Medulla oblongata (tissue), 1 donor: ENCODE results near the gene ATP1A3.
"Not testable (repeated sequence)": the region's sequence is repeated elsewhere in the genome, so short reads cannot be mapped to it uniquely, and the experiment has no call there.

Experiments used
- DNase-seq: peaks from one replicate; pipeline ENCODE4 v3.0.0-alpha.2; 2015; ENCODE audit errors: extremely low spot score

The ATP1A3 gene

DNA sequence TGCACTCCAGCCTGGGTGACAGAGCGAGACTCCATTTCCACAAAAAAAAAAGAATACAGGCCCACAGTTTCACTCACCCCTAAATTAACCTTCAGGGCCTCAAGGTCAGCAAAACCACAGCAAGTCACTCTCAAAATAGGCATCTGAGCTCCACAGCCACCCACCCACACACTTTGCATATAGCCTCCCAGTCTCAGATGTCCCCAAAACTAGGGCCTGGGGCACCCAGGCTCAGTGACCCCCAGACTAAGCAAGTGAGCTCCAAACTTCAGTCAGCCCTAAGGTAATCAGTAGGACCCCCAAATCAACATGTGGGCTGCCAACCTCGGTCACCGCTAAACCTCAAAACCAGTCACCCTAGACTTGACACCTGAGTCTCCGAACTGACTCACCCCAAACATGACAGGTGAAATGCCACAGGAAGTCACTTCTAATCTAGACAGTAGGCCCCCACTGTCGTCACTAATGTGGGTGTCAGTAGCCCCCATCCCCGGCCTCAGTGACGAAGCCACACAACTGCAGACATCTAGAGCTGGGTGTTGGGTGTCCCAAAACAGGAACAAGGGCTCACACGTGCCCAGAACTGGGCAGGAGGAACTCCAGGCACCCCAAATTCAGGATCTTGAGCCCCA is 48.8 kb downstream of the ATP1A3 start:
- DNase-seq, result no peak

DNA sequence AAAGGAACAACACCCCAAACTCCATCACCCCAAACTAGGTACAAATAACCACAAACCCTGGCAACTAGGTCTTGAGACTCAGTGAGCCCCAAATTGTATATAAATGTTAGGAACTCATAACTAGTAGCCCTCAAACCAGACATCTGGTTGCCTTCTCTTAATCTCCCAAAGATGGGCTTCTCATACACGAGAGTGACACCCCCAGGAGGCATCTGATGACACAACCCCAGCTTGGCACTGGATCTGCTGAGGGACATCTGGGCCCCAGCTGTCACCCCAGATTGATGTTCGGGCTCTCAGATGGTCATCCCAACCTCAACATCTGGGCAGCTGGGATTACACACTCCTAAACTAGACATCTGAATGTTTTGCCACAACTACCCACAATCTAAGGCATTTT is 49.7 kb downstream of the ATP1A3 start:
- DNase-seq, result no peak

DNA sequence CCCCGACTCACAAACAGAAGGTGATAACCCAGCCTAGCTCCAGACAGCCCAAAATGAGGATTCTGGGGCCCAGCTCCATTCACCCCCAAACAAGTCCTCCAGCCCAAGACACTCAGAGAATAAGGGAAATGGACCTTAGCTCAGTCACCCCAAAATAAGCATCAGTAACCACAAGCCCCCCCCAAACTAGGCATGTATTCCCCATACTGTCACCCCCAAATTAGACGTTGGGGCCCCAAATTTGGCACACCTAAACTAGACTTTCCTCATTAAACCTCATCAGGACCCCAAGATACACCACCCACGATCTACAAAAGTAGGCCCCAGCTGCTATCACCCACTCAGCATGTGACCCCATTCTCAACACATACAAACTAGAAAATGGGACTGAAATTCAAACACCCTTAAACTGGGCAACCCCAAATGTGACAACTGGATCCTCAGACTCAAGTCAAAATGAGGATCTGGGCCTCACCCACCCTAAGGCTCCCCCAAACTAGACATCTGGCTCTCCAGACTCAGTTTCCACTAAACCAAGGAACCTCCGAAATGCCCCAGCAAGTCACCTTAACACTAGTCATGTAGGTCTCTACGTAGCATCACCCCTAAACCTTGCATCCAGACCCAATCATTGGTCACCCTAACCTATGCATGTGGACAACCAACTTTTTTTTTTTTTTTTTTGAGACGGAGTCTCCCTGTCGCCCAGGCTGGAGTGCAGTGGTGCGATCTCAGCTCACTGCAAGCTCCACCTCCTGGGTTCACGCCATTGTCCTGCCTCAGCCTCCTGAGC is 52.4 kb downstream of the ATP1A3 start:
- no peak for DNase-seq

DNA sequence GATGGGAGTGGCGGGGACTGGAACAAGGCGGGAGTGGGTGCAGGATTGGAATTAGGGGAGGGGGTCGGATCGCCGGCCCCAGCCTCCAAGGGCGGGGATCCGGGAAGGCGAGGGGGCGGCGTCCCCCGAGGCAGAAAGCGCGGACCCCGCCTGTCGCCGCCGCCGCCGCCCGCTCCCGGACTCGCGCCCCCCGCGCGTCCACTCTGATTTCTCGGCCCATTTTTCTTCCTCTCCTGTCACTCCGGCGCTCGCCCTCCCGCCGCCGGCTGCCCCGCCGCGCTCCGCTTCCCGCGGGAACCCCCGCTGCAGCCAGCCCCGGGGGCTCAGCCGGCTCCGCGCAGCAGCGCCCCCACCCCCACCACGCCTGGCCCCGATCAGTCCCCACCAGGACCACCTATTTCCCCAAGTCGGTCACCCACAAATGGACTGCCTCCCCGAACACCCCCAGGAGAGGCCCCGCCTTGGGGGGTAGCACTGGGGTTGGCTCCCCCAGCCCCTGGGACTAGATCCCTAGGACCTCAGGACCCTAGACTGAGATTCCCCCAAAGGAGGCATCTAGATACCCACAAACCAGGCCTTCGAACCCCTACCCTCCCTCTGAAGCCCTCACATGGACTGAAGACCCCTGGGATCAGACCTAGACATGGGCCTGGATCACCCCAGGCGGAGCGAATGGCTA is 53.2 kb downstream of the ATP1A3 start:
- DNase-seq, result no peak

DNA sequence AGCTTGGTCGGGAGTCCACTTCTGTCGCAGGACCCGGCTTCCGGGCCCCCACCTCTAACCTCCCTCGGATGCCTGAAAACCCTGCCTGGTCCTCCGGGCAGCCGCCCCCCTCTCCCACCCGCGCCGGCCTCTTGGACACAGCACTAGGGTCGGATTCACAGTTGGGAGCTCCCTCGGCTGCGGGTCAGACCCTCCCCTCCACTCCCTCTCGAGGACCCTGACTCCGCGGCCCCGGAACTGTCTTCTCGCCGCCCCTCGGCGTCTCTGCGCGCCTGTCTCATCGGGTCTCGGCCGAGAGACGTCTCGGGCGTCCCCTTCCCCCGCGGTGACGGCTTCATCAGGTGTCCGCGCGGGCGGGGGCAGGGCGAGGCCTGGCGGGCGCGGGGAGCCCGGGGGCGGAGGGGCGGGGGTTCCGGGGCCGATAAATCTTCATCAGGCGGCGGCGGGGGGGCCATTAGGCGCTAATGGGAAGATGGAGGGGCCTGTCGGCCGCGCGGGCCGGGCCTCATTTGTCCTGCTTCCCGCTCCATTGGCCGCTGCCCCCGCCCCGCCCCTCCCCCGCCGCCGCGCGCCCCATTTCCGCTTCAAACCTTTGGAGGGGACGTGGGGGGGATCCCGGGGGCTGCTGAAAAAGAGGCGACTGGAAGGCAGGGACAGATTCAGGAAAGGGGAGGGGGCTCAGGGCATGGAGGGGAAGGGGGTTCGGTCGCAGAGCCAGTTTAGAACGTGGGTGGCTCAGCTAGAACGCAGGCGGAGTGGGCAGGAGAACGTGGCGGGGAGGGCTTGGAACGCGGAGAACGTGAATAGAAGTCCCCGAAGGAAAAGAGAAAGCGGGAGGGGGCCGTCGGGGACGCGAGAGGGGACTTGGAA is 53.9 kb downstream of the ATP1A3 start:
- DNase-seq, result no peak

DNA sequence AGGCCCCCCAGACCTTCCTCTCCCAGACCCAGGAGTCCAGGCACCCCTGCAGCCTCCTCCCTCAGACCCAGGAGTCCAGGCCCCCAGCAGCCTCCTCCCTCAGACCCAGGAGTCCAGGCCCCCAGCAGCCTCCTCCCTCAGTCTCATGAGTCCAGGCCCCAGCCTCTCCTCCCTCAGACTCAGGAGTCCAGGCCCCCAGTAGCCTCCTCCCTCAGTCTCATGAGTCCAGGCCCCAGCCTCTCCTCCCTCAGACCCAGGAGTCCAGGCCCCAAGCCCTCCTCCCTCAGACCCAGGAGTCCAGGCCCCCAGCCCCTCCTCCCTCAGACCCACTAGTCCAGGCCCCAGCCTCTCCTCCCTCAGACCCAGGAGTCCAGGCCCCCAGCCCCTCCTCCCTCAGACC is 54.8 kb downstream of the ATP1A3 start:
- DNase-seq, result not testable (repeated sequence)

DNA sequence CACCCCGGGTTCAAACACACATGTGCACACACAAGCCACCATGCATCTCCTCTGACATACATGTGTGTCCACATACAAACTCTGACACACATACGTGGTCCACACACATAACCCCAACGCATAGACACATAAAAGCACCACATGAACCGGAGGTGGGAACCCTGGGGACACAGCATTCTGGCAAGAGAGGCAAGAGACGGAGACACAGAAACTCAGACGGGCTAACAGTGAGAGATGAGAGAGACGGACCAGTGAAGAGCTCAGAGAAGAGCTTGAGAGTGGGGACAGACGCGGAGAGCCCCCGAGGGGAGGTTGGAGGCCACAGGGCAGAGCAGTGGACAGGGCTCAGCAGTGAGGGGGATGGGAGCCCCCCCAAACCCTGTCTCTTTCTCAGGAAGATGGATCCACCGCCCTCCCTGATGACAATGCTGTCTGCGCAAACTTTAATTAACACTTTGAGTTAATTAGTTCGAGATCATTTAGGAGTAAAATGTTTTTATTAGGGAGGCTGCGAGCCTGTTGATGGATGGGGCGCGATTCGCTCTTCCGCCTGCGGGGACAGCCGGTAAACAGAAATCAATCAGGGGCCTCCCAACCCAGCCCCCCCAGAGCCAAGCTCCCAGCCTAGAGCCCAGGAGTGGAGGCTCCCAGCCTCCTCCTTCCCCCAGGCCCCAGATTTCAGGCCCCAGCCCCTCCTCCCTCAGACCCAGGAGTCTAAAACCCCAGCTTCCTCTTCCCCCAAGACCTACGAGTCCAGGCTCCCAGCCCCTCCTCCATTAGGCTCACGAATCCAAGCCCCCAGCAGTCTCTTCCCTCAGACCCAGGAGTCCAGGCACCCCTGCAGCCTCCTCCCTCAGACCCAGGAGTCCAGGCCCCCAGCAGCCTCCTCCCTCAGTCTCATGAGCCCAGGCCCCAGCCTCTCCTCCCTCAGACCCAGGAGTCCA is 56.2 kb downstream of the ATP1A3 start:
- no peak for DNase-seq

DNA sequence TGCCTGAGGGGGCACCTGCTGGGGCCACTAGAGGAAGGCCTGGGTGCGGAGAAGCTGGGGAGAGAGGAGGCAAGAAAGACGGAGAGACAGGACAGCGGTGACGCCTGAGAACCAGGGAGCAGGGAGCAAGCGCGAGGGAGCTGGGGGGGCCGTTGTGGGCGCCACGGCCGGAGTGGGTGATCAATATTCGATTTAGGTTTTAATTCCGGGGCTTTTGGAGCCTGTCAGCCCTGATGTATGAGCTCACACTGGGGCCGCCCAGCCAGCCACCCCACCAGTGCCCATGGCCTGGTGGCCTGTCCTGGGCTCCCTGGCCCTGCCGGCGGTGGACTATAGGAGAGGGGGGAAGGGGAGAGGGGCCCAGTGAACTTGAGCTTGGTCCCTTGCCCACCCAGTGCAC is 57.1 kb downstream of the ATP1A3 start:
- no peak for DNase-seq

DNA sequence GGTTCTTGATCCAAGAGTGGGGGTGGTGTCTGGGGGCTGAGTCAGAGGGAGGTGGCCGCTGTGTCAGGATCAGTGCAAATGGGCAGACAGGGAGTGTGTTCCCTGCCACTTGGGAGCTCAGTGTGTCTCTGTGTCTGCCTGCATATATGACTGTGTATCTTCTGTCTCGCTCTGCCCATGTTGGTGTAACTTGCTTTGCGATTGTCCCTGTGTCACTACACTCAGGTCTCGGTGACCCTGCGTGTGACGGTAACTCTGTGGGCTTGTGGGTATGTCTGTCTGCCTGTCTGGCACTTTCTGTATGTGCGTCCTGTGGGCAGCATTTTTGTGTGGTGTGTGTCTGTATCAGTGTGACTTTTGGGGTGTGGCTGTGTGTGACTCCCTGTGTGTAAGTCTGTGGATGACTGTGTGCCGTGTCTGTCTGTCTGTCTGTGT is 57.6 kb downstream of the ATP1A3 start:
- no peak for DNase-seq

DNA sequence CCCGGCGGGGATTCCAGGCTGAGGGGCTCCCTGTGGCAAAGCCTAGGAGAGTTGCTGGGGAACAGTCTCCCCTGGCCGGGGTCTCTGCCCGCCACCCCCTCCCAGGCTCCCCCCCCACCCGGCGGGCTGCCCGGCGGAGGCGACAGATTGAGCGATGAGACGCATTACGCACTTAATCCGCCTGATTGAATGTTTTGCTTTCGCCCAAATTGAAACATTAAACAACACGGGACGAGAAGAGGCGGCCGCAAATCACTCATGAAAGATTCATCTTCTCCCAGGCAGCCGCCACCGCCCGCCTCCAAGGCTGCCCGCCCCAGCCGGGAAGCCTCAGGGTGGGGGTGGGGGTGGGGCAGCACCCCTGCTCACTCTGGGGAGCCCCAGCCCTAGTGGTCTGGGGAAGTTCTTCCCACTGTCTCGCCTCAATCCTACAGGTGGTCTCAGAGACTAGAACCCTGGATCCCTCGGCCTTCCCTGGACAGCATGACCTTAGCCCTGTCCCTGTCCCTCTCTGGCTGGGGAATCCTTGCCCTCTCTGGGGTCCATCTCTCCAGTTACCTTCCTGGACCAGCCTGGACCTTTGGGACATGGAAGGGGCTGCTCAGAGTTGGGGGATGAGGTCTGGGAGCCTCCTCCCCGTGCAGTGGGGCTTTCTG is 58.1 kb downstream of the ATP1A3 start:
- no peak for DNase-seq

DNA sequence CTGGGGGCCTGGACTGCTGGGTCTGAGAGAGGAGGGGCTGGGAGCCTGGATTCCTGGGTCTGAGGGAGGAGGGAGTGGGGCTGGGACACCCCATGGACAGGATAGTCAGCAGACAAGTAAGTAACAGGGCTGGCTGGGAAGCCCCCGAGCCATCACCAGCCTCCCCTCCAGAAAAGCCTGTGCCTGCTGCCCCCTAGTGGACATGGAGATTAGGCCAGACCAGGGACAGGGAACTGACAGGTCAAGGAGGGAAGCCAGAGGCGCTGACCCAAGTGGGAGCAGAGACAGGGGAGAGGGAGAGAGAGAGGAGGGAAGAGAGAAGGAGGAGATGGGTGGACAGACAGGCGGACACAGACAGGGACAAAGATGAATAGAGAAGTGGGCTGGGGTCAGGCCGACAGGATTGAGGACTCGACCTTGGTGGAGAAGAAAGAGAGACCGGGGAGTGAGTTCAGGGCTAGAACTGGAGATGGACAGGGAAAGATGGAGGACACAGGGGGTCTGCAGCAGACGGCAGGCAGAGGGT is 59.1 kb downstream of the ATP1A3 start:
- peak; percentile 78 for DNase-seq

DNA sequence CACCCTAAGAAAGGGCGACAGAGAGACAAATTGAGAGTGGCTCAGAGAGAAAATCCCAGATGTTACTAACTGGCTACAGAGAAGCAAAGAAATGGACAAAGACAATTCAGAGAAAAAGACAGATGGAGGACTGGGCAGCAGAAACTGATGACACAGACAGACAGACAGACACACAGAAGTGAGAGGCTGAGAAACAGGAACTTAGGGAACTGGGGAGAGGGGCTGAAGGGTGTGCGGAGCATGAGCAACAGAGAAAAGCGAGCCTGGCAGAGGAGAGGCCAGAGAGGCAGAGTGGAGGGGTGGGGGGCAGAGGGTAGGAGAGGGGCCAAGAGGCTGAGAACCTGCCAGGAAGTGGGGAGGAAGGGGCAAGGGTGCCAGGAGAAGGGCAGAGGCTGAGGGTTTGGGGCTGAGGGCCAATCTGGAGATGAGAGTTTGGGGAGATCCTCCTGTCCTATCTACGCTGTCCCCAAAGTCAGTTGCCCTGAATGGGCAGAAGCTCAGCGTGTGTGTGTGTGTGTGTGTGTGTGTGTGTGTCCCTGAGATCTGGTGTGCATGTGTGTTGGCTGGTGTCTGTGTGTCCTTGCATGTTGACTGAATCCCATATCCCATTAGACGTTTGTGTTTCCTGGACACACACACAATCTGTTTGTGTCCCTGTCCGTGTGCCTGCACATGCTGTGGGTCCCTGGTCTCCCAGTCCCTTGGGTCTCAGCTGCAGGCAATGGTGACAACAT is 60.2 kb downstream of the ATP1A3 start:
- DNase-seq, result no peak

DNA sequence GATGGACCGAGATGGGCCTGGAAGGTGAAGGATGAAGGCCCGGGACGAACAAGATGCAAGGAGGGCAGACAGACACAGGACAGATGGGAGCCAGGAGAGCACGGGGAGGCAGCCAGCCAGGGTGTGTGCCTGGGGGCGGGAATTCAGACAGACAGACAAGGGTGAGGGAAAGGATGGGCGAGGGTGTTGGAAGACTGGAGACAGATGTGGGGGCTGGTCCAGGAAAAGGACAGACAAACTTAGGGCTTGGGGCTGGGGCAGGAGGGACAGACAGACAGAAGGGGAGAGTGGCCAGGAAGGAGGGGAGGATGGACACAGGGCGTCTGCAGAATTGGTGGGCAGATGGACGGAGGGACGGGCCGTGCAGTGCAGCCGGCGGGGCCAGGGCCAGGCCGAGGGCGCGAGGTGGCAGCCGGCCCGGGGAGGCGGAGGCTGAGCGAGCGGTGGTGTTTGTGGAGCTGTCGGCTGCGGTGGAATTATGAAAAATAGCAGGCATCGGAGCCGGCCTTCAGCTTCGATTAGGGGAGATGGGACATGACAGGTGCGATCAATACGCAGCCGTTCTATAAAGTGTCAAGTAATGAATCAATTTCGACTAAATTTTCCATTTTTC is 61.2 kb downstream of the ATP1A3 start:
- DNase-seq, result no peak

DNA sequence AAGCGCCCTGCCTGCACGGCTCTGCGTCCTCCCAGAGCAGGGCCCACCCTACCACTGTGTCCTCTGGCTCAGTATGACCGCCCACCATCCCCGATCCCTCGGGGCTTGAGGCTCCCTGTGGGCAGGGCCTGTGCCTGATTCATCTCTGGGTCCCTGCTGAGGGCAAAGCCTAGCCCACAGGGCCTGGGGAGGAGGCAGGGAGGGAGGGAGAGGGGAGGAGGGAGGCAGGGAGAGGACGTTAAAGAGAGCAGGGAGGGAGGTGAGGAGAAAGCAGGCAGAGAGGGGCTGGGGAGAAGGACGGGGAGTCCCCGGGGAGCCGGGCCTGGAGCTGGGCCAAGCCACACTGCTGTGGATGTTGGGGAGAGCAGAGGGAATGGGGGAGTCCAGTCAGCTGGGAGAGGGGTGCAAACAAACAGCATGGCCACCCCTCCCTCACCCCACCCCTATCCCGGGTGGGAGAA is 61.7 kb downstream of the ATP1A3 start:
- DNase-seq, result no peak

DNA sequence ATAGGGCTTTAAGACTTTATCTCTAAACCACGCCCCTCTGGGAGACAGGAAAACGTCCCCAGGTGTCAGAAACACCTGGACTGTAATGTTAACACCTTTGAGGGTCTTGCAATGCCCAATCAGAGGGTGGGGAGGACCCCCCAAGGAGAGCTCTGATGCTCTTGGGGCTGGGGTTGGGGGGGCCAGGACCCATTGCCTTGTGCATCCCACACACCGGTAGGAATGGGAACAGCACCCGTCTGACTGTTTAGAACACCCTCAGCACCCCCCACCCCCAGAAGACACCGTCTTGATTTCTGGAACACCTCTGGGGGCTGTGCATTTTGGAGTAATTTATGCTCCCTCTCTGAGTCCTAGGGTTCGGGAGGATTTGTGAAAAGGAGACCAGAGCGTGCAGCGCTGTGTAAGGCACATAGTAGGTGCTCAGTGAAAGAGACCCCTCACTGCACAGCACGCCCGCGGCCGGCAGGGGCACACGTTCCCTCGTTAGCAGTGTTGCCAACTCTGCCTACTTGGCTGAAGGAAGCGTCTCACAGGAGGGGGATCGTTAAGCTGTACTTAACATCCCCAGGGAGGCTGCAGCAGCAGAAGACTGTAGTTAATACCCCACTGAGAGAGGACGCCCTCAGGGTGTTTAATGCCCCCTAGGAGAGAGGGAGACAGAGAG is 63.0 kb downstream of the ATP1A3 start:
- DNase-seq, result no peak

DNA sequence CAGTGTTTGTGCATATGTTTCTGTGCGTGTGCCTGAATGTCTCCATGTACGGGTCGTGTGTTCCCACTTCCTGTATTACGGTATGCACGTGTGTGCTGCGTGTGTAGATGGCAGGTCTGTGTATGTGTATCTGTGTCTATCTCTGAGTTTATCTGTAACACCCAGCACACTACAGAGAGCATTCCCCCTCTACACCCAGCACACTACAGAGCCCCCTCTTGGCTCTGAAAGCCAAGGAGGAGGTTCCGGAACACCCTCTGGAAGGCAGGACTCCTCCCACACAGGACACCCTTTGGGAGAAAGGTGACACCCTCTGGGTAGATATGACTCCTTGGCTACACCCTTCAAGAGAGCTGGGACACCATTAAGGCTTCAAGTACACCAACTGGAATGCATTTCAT is 63.7 kb downstream of the ATP1A3 start:
- no peak for DNase-seq

DNA sequence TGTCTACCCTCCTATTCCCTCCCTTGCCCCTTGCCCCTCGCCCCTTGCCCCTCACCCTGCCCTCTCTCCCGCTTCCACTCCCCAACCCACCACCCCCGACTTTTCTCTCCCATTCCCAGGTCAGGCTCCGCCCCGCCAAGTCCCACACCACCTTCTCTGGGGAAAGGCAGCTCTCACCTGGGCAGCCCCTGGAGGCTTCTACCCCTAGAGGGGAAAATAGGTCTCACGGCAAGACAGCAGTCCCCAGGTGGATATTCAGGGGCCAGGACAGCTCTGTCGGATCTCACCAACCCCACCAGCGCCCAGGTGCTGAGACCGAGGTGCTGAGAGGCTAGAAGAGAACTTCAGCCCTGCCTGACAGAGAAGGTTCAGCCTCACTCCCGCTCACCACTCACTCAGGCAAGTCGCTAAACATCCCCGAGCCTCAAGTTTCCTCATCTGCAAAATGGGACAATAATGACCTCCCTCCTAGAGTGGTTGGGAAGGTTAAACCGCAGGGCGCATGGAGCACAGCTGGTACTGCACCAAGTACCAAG is 64.4 kb downstream of the ATP1A3 start:
- DNase-seq, result no peak
